Activated CD4-positive, alpha-beta T cell treated with anti-CD3 and anti-CD28 coated beads, Interleukin-2, amount 50 U/mL, for 48 hours (primary cell): ENCODE data around the gene DYRK1B.

Experiments used
- DNase-seq, 2 experiments: peaks; one replicate each; pipeline ENCODE4 v3.0.0-alpha.2; 2020

The DYRK1B gene

GRCh38 chr19:39807846-39808364 is 26.1 kb downstream of the DYRK1B start:
- no peak for DNase-seq

DNA sequence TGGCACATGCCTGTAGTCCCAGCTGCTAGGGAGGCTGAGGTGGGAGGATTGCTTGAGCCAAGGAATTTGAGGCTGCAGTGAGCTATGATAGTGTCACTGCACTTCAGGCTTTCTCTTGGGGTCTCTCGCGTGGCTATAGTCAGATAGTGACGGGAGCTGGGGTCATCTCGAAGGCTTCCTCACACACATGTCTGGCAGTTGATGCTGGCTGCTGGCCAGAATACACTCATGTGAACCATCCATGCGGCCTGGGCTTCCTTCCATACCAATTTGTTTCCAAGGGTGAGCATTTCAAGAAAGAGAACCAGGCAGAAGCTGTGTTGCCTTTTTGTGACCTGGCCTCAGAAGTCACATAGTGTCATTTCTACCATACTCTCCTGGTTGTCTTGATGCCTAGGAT is 28.9 kb downstream of the DYRK1B start:
- no peak for DNase-seq

- no peak for DNase-seq
These were observed 31.0 kb downstream of the DYRK1B start for GRCh38 chr19:39802958-39803357.

GRCh38 chr19:39797083-39797482 is 36.9 kb downstream of the DYRK1B start:
- no peak for DNase-seq

DNA sequence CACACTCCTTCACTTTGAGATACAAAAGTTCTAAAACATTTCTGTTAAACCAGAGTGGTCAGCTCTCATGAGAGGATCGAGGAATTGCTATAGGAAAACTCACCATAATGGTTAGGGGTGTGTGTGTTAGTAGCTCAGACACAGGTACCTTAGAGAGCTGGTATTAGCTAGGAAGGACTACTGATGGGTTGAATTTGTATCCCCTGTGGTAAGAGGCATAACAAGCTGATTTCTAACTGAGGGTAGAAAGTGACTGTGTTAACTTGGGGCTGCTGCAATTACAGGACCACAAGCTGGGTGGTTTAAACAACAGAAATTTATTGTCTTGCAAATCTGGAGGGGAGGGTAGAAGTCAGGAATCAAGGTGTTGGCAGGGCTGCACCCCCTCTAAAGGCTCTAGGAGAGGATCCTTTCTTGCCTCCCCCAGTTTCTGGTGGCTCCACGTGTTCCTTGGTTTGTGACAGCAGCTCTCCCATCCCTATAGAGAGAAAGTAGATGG is 37.9 kb downstream of the DYRK1B start:
- no peak for DNase-seq

GRCh38 chr19:39795001-39795400 is 39.0 kb downstream of the DYRK1B start:
- no peak for DNase-seq

DNA sequence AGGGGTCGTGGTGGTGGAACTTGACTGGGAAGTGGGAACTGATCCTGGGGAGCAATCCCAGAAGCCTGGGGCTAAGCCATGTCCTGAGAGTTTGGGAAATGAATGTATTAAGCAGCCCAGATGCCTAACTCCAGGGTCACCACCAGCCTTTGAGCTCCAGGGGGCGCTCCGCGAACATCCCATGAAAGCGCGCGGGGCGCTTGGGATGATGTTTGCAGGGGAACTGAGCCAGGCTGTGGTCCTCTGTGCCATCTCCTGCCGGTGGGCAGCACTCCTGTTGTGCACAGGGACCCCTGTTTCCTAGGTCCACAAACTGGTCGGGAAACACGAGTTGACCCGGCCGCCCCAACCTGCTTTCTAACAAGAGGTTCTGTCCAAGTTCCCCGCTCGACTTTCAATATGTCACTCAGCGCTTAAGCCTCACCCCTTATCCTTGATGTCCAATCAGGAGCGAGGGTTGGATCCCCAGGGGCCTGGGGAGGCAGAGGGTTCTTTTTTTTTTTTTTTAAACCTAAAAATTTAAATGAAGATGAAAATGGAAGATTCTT is 40.9 kb downstream of the DYRK1B start:
- peak; percentile 81 to 84 for DNase-seq

DNA sequence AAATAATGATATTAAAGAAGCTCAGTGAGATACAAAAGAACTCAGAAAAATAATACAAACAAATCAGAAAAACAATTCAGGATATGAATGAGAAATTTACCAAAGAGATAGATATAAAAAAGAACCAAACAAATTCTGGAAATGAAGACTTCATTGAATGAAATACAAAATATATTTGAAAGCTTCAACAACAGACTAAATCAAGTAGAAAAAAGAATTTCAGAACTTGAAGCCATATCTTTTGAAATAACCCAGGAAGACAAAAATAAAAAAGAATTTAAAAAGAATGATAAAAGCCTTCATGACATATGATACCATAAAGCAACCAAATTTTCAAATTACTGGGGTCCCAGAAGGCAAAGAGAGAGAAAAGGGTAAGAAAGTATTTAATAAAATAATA is 45.7 kb downstream of the DYRK1B start:
- no peak for DNase-seq

- no peak for DNase-seq
These were observed 53.1 kb downstream of the DYRK1B start for GRCh38 chr19:39780894-39781293.

GRCh38 chr19:39778763-39779162 is 55.2 kb downstream of the DYRK1B start, which contains the start of gene LEUTX:
Gene LEUTX (plus strand): TSS chr19:39778854. CDS start chr19:39778921, 67 bp downstream.
- peak; percentile 6 to 38 for DNase-seq
